ENCODE results near the gene GRIN2C.

The GRIN2C gene

GRCh38 chr17:74862919-74863318, 3.2 kb upstream of the GRIN2C start:
- TF ChIP-seq SIN3A (IDR thresholded peaks at IDR 0.05; ENCODE audit: borderline replicate concordance, insufficient read depth, low read length), result no peak
- TF ChIP-seq FOXP2 (optimal IDR thresholded peaks at IDR 0.05; ENCODE audit: borderline replicate concordance, extremely low read depth, extremely low read length, insufficient read depth), result no peak
- no peak for TF ChIP-seq REST (IDR thresholded peaks at IDR 0.05; ENCODE audit: insufficient read depth in 1 of 2, low read depth in 2 of 2, low read length in 2 of 2)
- no peak for TF ChIP-seq TAF1 (IDR thresholded peaks at IDR 0.05; ENCODE audit: borderline replicate concordance, insufficient read depth, low read length)
- no peak for TF ChIP-seq POLR2AphosphoS5 (IDR thresholded peaks at IDR 0.05; ENCODE audit: low read depth, low read length)

- no peak for TF ChIP-seq REST (IDR thresholded peaks at IDR 0.05; ENCODE audit: insufficient read depth in 1 of 2, low read depth in 2 of 2, low read length in 2 of 2)
- no peak for TF ChIP-seq POLR2AphosphoS5 (IDR thresholded peaks at IDR 0.05; ENCODE audit: low read depth, low read length)
- TF ChIP-seq FOXP2 (optimal IDR thresholded peaks at IDR 0.05; ENCODE audit: borderline replicate concordance, extremely low read depth, extremely low read length, insufficient read depth), result no peak
- TF ChIP-seq SIN3A (IDR thresholded peaks at IDR 0.05; ENCODE audit: borderline replicate concordance, insufficient read depth, low read length), result no peak
- no peak for TF ChIP-seq TAF1 (IDR thresholded peaks at IDR 0.05; ENCODE audit: borderline replicate concordance, insufficient read depth, low read length)
These were observed 2.6 kb upstream of the GRIN2C start for GRCh38 chr17:74862108-74862901.

DNA sequence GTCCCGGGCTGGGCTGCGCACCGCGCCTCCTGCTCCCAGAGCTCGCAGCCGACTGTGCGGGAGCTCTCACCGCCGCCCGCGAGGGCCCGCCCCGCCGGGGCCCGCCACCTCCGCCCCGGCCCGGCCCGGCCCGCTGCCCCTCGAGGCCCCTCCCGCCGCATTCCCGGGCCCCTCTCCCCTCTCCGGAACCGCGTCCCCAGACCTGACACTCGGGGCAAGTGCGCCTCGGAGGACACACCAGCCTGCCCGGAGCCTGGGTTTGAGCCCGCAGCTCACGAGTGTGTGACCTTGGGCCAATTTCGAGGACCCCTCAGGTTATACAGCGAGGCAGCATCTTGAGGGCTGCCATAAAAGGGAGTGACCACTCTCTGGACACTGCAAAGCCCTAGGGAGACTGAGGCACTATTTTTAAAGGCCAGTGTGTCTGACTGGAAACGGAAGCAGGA, 2.0 kb upstream of the GRIN2C start:
- TF ChIP-seq FOXP2 (optimal IDR thresholded peaks at IDR 0.05; ENCODE audit: borderline replicate concordance, extremely low read depth, extremely low read length, insufficient read depth), result no peak
- TF ChIP-seq POLR2AphosphoS5 (IDR thresholded peaks at IDR 0.05; ENCODE audit: low read depth, low read length), result no peak
- no peak for TF ChIP-seq TAF1 (IDR thresholded peaks at IDR 0.05; ENCODE audit: borderline replicate concordance, insufficient read depth, low read length)
- no peak for TF ChIP-seq REST (IDR thresholded peaks at IDR 0.05; ENCODE audit: insufficient read depth in 1 of 2, low read depth in 2 of 2, low read length in 2 of 2)
- no peak for TF ChIP-seq SIN3A (IDR thresholded peaks at IDR 0.05; ENCODE audit: borderline replicate concordance, insufficient read depth, low read length)

GRCh38 chr17:74860872-74861661, 1.4 kb upstream of the GRIN2C start:
- no peak for TF ChIP-seq TAF1 (IDR thresholded peaks at IDR 0.05; ENCODE audit: borderline replicate concordance, insufficient read depth, low read length)
- TF ChIP-seq REST (IDR thresholded peaks at IDR 0.05; ENCODE audit: insufficient read depth in 1 of 2, low read depth in 2 of 2, low read length in 2 of 2), result no peak
- TF ChIP-seq POLR2AphosphoS5 (IDR thresholded peaks at IDR 0.05; ENCODE audit: low read depth, low read length), result no peak
- no peak for TF ChIP-seq FOXP2 (optimal IDR thresholded peaks at IDR 0.05; ENCODE audit: borderline replicate concordance, extremely low read depth, extremely low read length, insufficient read depth)
- TF ChIP-seq SIN3A (IDR thresholded peaks at IDR 0.05; ENCODE audit: borderline replicate concordance, insufficient read depth, low read length), result no peak

Measured in PFSK-1 (cell line).